GM21576 (cell line): Measurements from ENCODE around the gene NR6A1.
"Not testable (repeated sequence)": the region's sequence is repeated elsewhere in the genome, so short reads cannot be mapped to it uniquely, and the experiment has no call there.

Experiments used
- ATAC-seq: cut with Tn5 transposase; IDR thresholded peaks from one replicate; pipeline ENCODE4 v1.9.1; 2021; ENCODE audit warnings: mild to moderate bottlenecking, moderate library complexity; ENCODE audit not compliant: unreplicated experiment

Gene NR6A1

DNA sequence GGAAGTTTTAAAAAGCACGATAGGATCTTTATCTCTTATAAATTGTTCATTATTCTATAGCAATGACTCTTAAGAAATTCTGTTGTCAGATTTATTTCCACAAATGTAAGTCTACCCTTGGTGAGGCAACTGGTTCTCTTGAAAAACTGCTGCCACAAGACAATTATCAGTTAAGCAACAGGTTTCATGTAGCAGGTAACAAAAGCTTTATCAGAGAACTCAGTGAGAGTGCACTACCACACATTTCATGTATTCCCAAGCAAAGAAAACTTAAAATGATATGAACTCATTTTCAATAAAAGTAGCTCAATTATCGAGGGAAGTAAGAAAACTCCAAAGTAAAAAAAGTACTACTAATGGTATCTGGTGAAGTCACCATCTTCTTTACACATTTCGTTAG lies 9.4 kb downstream of the NR6A1 start:
- ATAC-seq: no peak

DNA sequence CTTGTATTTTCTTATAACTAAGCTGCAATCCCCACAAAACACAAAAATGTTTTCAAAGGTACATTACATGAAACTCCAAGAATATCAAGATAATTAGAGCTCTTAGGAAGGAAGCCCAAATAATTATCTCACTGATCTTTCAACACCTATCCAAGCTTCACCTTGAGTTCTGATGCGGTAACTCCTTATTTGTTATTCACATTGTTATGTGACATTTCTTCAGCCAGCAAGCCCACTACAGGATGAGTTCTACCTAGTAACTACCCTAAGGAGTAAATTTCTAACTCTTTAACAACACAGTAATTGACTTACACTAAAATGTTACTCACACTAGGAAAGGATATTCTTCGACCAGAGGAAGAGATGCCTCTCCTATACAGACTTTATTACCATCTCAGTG lies 9.9 kb downstream of the NR6A1 start:
- ATAC-seq: no peak

DNA sequence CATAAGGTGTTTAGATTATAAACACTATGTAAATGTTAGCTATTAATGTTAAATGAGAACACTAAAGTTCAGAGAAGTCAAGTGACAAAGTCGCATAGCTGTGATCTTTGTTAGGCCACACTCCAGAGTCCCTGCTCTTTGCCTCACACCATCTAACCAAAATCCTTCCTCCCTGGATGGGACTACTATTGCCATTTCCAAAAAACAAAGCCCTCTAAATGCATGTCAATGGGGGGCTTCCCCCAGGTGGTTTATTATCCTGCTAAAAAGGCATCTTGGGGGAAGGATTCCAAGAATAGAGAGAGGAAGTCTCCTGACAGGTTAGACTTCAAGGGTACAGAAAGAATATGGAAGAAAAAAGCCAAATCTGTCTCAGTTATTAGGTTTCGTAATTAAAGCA lies 10.4 kb downstream of the NR6A1 start:
- no peak for ATAC-seq

DNA sequence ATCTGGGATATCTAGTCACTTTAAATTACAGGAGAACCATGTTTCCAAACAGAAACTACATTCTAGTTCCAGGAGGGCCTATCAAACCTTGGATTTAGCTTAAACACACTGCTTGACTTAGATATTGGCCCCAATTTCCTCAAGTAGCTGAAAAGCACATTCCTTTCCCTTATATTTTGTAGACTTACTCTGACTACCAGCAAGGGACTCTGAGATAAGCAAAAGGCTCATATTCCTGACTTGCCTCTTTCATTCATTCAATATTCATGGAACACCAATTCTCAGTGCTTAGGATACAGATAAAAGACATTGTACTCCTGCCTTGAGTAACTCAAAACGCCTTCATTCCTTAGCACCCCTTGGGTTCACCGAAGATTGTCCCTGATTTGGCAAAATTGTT lies 11.8 kb downstream of the NR6A1 start:
- no peak for ATAC-seq

DNA sequence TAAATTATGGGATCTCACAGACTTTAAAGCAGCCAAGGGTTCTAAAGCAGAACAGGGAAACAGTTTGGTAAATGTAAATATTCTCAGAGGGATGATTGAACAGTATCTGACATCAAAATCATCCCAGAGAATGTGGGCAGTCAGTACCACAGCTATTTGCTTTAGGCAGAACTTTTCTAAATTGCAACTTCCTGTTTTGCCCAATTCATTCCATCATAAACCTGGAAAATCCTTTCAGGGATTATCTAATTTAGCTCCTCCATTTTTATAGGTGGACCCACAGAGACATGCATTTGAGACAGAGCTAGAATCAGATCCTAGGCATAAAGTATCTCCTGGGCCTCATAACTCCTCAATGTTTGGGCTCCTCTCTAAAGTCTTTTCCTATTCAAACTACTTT lies 12.4 kb downstream of the NR6A1 start:
- no peak for ATAC-seq

DNA sequence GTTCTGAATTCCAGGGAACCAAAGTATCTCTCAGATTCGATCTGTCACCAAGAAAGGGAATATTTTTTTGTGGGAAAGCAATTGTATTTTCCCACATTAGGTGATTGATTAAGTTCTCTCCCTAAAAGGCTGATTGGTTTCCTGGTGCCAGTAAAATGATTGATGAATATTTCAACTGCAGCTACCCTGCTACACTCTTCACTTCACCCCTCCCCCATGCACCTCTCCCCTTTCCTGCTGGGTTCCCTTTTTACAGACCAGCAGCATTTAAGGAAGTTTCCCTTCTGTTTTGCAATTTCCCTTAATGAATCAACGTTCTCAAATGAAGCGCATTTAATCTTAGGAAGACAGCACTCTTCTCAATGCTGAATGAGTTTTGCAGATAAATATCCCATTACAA lies 13.1 kb downstream of the NR6A1 start:
- no peak for ATAC-seq

DNA sequence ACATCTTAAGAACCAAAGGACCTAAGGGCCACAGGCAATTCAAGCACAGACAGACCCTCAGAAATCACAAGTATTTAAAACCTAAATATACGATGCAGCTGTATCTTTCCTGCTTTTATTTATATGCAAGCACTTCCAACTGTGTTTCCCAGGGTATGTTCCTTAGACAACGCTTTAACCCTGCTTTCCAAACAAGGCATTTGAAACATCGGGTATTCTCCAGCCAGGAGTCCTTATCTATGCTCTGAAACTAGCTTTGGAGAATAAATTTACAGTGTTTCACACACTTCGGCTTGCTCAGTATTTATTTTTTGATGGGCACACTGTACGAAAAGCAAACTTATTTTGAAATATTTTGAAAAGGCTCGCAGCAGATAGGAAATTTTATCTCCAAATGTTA lies 13.5 kb downstream of the NR6A1 start:
- ATAC-seq: no peak

DNA sequence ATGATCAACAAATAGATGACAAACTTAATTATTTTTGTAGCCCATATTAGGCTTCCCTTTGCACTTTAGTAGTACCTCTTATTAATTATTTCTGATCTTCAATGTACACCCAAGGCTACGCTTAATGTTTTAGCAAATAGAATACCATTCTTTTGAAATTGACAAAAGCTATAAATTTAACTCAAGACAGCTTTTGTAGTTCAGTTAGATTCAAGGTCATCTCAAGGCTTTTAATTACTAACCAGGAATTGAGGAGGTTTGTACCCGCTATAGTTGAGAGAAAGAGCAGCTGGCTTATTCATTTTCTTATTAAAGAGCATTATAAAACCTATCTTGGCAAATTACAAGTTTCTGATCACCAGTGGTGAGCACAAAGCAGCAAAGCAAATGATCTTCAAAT lies 15.1 kb downstream of the NR6A1 start:
- ATAC-seq: no peak

DNA sequence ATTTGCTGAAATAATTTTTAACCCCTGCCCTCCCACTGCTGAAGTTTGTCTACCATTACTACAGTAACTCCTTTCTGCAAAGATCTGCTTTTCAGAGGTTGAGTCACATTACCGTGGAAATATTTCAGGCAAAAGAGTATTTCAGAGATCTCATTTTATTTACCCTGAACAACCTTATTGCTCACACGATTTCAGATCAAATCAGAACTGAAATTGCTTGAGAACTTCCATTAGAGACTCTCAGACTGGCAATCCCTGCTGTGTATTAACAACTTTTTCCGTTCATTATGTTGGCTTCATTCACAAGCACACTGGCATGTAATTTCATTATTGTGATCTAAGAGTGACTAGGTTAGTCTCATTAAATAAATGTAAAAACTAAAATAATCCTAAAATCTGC lies 16.1 kb downstream of the NR6A1 start:
- ATAC-seq: no peak

DNA sequence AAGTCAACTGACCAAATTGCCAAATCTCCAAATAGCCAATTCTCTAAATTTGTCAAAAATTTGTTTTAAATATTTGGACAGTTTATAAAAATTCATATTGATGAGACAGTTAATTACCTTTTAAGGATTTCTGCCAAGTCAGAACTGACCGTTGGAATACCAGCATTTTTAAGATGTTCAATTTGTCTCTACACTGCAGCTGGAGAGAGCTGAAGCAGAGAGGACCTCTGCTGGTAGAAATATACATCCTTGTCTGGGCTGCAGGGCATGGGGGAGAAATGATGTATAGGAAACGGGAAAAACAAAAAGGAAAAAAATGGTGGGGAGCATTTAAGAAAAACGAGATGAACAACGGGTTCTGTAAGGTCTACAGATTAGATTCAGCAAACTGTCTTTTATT lies 16.8 kb downstream of the NR6A1 start:
- no peak for ATAC-seq

DNA sequence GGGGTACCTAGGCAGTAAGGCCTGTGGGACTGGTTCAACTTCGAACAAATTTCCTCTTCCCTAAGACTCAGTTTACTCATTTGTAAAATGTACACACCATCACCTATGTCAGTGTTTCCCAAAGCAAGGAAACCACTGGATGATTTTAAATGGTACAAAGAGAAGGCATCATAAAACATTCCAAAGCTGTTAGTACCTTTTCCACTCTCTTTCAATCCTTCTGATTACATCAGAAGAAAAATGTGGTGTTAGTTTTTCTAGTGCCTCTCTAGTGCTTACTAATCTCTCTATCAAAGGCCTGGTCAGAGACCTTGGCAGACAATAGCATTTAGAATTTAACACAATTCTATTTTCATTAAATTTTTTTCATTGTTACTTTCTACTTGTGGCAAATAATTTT lies 18.1 kb downstream of the NR6A1 start:
- no peak for ATAC-seq

DNA sequence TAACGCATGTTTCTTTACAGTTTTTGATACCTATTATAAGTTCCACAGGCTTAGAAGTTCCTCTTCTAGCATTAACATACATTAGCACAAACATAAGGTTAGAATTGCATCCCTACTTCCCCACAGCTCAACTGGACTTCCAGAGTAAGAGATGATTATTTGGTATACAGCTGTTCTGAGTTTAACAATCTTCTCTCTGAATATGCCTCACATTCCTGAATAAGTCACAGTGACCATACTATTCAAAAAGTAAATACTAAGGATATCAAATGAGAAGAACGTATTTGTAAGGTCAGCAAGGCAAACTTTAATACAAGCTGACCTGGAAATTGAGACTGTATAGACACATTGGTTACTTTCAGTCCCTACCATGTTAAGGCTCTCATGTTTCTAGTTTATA lies 21.3 kb downstream of the NR6A1 start:
- ATAC-seq: no peak

DNA sequence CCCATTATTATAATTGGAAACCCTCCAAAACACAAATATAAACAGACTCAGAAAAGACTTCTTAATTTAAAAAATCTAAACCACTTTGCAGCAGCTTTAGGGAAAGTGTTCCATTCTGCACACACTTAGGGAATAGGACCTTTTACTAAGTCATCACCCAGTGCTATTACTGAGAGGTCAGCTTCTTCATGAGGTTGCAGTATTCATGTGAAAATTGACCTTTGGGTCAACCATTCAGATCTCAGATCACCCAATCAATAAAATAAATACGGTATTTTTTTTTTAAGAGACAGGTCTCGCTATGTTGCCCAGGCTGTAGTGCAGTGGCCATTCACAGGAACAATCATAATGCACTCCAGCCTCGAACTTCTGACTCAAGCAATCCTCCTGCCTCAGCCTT lies 21.8 kb downstream of the NR6A1 start:
- no peak for ATAC-seq

DNA sequence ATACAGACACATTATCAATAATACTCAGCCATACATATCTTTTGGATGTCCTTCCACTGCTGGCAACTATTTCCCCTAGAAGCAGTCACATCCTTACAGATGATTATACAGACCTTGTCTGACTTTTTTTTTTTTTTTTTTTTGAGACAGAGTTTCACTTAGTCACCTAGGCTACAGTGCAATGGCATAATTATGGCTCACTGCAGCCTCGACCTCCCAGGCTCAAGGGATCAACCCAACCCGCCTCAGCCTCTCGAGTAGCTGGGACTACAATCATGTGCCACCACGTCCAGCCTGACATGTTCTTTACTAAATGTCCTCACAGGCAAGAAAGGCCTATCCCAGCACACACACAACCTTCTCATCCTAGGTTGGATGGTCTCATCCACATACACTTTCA lies 24.0 kb downstream of the NR6A1 start:
- no peak for ATAC-seq

DNA sequence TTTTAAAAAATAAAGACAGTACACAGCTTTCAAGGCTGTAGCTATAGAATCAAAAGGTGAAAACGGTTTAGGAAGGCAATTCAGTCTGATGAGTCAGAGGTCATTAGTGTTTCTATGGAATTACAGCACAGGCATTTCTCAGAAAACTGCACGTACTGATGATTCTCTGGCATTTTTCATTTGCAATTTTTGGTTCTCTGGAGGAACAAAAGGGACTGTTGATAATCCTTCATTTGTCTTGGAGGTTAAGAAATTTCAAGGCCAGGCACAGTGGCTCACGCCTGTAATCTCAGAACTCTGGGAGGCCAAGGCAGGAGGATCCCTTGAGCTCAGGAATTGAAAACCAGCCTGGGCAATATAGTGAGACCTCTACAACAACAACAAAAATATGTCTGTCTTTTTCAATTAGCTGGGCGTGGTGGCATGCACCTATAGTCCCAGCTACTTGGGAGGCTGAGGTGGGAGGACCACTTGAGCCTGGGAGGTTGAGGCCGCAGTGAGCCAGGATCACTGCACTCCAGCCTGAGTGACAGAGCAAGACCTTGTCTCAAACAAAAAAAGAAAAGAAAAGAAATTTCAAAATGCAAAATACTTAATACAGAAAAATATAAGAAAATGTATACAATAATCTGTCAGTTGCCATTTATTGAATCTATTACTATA lies 27.3 kb downstream of the NR6A1 start:
- no peak for ATAC-seq

DNA sequence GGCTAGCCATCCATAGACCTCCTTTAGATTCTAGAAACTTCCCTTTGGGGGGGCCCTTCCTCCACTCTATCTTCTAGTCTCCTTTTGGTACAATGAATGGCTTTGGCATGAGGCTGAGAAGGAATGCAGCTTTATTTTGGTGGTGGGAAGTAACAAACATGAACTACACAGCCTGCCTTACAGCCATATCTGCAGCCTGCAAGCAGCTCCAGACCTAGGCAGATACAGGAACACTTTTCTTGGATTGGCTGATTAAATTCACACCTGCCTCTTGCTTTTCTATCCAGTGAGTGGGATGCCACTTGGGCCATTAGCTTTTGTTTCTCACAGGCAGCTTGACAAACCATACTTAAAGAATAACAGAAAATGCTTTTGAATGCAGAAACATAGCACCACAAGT lies 28.2 kb downstream of the NR6A1 start:
- no peak for ATAC-seq

DNA sequence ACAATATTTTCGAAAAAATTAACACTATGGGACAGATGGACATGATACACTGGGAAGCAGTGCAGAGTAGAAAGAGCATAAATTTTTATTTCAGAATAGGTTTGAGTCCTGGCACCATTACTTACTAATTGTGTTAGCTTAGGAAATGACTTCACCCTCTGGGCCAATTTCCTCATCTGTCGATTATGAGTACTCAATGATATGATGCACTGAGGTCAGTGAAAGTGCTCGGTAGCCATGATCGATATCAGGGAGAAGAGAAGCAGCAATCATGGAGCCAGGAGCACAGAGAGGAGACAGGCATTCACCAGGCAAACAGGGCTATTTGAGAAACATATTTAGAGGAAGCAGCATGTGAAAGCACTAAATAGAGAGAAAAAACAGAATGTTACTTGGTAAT lies 29.4 kb downstream of the NR6A1 start:
- ATAC-seq: no peak

DNA sequence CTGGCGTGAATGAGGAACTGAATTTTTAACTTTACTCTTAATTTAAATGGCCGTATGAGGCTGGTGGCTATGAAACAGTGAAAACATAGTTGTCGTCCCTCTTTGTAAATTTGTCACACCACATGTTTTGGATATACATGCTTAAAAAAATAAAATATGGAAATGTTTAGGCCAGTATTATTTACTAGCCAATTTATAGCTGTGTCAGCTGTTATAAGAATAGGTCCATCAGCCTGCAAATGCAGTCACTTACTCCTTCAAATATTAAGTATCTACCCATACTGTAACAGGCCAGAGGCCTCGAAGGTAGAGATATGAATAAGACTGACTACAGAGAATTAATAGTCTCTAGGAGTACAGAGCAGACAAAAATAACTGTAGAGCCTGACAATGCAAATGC lies 30.0 kb downstream of the NR6A1 start:
- no peak for ATAC-seq

DNA sequence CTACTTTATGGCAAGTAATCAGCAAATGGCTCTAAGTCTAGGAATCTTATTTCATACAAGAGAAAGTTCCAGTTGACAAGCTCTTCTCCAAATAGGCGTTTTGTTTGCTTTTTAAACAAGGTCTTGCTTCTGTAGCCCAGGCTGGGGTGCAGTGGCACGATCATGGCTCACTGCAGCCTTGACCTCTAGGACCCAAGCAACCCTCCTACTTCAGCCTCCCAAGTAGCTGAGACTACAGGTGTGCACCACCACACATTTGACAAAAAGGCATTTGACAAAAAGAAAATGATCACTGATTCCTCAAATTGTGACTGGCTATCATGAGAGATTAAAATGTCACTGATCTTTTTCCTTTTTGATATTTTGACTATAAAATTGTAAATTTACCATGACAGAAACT lies 31.8 kb downstream of the NR6A1 start:
- no peak for ATAC-seq

DNA sequence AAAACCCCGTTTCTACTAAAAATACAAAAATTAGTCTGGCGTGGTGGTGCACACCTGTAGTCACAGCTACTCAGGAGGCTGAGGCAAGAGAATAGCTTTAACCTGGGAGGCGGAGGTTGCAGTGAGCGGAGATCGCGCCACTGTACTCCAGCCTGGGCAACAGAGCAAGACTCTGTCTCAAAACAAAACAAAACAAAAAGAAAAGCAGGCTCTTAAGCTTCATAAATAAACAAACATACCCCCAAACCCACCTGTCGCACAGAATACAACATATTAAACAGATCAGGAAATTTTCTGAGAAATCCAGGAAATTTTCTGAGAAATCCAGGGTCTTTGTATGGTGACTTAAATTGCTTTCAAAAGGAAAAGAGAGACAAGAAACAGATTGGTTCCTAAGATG lies 33.0 kb downstream of the NR6A1 start:
- not testable (repeated sequence) for ATAC-seq

DNA sequence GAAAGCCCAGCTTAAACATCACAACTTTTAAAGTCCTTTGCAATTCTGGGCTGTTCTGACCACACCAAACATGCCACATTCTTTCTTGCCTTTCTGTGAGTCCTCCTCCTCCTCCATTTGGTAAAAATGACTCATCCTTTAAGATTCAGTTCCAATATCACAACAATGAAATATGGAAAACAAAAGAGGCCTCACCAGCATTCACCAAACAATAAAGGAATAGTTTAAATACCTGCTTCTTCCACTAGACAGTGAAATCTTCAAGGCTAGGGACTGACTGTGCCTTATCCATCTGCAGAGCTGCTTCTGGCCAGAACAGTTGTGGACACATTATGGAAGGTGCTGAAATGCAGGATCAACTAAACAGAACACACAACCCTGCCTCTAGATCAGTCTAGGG lies 36.0 kb downstream of the NR6A1 start:
- ATAC-seq: no peak

DNA sequence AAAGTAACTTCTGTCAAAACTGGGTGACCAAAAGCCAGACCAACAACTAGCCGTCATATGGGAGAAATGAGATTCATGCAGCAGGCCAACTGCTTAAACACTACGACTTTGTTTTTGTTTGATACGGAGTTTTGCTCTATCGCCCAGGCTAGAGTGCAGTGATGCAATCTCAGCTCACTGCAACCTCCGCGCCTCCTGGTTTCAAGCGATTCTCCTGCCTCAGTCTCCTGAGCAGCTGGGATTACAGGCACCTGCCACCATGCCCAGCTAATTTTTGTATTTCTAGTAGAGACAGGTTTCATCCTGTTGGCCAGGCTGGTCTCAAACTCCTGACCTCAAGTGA lies 36.4 kb downstream of the NR6A1 start:
- ATAC-seq: not testable (repeated sequence)

DNA sequence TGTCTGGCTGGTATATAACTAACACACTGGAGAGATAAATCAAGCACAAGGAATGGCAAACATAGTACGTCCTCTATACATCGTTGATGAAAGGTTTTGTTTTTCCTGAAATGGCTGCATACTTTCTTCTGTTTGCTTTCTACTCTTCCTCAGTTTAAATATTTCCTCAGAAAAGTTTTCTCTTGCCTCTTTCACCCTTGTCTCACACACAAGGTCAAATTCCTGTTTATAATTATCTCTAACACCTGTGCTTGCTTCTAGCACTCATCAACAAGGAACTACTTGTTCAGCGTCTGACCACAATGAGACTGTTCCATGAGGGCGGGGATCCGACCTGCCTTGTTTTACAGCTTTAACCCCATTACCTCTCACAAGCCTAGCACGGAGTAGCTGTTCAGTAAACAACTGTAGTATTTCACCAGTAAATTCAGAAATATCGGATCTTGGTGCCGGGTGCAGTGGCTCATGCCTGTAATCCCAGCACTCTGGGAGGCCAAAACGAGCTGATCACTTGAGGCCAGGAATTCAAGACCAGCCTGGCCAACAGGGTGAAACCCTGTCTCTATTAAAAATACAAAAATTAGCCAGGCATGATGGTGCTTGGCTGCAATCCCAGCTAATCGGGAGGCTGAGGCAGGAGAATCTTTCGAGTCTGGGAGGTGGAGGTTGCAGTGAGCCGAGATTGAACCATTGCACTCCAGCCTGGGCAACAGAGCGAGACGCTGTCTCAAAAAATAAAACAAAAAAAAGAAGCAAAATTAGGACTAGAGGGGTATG lies 37.0 kb downstream of the NR6A1 start:
- ATAC-seq: no peak
